Measurements from ENCODE around the gene LRRC1.

The LRRC1 gene

DNA sequence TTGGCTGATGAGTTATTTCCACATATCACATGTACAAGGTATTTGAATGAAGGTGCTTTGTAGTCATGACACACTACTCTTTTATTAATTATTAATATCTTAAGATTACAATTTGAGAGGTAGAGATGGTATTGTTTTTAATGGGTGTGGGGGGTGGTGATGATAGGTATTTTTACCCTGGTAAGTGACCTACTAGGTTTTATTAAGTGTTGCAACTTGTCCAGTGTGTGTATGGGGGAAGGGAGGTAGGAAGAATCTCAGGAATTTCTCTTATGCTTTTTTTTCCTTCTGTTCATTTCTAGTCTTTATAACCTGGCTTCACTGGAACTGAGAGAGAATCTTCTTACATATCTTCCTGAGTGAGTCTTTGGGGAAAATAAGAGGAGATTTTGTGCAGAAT, 101.4 kb downstream of the LRRC1 start:
- DNase-seq = no peak

DNA sequence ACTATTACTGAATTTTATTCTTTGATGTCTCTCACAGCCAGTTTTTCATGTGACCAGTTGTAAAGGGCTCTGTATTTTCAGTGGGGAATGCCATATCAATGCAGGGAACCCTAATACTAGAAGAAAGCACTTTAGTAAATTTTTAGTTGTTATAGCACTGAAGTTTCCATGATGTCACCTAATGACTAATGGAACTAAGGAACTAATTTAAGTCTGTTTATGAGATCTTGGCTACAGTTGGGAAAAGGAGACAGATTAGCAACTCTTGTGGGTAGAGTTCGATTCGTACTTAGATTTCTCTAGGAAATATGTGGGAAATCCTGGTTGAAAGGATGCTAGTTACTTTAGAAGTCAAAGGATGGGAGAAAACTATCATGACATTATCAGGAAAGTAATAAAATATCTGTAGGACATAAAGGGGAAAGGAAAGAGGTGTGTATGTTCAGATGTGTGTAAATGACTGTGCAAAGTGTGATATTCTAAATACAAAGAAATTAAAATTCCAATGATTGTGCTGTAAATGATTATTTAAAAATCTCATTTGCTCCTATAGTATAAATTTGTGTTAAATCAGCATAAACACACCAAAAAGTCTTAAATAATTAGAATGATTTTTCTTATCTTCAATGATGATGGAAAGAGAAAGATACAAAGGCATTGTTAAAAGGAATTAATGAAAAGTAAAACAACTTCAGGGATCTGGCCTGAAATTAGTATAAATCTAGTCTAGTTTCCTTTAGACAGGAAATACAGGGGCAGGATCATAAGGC, 103.4 kb downstream of the LRRC1 start:
- no peak for DNase-seq

DNA sequence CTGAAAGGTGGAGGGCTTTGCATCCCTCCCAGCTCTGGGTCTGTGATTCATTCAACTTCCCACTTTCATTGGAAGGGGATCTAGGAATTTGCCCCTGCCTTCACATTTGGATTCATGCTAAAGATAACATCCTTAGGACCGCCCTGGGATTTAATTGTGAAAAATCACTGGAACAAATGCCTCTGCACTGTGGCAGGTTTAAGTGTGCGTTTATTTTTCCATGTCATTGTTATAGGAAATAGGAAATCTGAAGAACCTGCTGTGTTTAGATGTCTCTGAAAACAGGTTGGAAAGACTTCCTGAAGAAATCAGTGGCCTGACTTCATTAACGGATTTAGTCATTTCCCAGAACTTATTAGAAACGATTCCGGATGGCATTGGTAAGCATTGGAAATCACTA, 104.7 kb downstream of the LRRC1 start:
- DNase-seq = no peak

DNA sequence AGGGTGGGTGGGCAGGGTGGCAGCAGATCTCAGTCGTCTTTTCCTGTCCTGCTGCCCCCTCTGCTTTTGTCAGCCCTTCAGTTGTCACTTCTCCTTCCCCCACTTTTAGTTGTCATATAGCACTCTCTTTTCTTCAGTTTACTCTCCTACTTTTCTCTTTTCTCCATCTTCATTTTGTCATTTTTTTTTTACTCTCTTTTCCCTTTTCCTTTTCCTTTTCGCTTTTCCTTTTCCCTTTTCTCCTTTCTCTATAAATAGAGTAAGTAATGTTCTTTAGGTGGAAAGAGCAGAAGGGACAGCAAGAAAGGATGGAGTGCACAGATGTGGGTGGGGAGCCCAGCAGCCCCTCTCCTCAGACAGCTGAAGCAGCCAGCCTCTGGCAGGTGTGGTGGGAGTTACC, 108.6 kb downstream of the LRRC1 start:
- DNase-seq = no peak

DNA sequence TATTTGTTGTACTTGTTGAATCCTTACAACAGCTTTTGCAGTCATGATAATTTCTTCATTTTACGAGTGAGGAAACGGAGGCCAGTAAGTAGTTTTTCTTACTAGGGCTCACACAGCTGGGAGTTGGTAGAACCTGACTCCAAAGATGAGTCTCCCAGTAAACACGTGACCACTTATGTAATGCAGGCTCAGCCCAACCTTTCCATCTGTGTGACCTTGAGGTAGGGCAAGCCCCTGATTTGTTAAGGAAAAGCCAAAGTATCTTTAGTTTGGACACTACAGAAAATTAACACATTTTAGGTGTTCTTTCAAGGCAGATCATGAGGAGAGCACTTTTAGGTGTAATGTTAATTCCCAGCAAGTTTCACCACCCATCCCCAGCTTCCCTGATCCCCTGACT, 111.3 kb downstream of the LRRC1 start:
- DNase-seq = no peak

DNA sequence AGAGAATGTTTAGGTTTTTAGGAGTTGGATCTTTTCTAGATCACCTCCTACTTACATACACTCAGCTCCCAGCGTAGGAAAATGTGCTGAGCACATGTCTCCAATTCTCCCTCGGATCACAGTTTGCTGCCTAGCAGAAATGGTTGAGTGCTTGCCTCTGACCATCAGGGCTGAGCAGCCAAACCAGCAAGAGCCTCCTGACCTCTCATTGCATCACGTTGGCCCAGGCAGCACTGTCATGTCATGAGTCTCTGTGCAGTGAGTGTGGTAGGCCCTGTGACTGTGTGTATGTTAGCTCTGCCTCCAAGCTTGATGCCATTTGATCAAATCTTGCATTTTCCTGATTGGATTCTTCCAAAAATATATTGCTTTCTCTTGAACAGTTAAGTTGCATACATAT, 112.0 kb downstream of the LRRC1 start:
- DNase-seq = no peak

DNA sequence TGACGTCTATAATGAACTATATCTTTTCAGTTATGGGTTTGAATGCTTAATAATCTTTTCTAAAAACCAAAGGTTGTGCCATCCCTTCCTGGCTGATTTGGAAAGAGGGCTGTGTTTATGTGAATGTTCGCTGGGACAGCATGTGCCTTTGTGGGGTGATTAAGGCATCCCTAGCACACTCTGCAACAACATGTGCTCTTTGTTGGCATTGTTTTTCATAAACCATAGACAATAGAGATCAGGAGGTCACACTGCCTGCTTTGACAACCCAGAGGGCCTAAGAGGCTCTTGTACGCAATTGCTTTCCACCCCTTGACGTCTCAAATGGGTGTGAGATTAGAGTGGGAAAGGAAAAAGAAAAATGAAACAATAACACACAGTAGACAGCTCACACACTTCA, 116.0 kb downstream of the LRRC1 start:
- no peak for DNase-seq

DNA sequence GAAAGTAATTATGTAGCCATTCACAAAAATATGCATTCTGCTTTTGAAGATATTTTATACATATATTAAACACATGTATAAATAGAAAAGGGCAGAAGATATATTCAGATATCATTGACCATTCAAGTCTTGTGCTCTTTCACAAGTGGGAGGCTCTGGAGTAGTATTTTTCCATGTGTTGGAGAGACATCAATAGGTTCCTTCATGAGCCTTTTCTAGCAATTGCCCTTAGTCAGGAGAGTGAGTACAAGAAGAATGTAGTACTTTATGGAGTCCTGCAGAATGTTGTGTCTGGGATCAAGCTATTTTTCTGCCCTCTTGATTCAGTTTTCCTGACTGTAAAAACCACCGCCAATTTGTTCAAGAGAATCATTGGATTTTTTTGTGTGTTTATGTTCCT, 117.9 kb downstream of the LRRC1 start:
- no peak for DNase-seq

DNA sequence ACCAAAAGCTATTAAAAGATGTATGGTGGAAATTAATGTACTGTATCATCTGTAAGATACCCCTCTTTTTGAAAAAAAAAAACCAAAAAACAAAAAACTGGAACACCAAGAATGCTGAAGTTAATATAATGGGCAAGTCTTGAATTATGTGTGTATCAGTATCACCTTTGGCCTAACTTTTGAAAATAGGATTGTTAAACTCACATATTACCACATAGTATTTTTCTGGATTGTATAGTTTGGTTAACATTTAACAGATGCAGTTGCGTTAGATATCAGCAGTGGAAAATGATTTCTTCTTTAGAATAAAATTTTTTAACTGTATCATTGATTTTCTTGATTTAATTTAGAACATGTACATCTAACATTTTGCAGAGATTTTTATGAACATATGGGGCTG, 118.5 kb downstream of the LRRC1 start:
- DNase-seq = no peak

DNA sequence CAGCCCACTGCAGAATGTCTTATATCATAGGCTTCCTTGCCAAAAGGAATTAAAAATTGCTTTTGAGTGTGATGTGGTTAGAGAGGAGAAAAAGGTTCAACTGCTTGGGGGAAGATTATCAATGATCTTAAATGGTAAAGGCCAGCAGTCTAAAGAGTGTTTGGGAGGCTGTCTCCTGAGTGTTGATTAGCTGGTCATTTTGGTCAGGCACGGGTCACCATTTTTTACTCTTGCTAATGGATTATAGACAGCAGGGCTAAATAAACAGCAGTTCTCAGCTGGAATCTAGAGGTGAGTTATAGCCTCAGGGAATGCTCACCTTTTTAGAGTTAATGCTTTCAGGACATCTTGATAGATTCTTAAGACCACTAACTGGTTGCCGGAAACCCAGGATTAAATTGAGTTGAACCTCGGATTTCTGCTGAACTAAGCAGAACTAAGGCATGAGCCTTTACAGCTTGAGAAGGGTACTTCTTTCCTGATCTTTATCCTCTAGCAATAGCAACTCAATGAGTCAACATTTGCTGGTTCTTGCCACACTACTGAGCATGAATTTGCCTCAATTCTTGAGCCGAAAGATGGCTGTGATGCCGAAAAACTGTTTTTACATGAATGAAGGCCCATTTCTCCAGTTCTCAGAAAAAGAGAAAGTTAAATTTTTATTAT, 120.4 kb downstream of the LRRC1 start:
- no peak for DNase-seq

DNA sequence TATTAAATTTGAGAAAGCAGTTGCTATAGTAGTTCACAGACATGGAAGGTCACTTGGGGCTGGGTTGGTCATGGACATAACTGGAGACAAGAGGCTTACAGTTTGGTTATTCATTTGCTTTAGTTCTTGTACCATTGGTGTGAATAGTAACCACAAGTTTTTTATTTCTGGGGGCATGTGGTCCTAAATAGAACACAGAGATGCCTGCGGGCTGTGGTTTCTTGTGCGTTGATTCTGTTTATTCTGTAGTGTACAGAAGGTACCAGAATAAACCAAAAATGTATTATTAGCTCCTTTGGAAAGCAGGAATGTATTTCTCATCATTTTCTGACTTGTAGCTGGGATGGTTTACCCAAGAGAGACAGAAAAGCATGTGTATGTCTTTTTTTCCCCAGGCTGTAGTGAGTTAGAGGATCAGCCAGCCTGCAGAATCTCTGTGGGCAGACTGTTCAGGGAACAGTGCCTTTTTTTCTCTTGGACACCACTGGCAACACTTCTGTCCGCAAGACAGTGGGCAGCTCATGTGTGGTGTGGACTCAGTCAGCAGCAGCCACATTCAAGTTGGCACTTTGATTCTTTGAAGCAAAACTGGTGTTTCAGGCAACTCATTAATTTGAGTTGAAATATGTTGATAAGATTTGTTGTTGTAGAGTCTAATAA, 122.1 kb downstream of the LRRC1 start:
- no peak for DNase-seq

DNA sequence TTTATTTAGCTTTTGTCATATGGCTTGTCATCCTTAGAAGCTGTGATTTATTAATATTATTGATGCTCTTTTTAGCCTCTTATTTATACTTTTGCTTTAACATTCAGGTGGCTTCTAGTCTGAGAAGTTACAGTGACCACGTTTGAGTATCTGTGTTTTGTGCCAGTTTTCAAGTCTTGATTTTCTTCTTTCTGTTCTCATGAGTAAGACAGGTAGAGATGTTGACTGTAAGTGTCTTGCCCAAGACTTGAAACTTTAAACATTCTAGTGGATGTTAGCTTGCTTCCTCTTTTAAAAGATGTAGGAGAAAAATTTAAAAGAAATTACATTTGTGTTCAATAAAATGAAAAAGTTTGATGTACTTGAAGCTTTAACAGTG, 122.6 kb downstream of the LRRC1 start:
- no peak for DNase-seq

DNA sequence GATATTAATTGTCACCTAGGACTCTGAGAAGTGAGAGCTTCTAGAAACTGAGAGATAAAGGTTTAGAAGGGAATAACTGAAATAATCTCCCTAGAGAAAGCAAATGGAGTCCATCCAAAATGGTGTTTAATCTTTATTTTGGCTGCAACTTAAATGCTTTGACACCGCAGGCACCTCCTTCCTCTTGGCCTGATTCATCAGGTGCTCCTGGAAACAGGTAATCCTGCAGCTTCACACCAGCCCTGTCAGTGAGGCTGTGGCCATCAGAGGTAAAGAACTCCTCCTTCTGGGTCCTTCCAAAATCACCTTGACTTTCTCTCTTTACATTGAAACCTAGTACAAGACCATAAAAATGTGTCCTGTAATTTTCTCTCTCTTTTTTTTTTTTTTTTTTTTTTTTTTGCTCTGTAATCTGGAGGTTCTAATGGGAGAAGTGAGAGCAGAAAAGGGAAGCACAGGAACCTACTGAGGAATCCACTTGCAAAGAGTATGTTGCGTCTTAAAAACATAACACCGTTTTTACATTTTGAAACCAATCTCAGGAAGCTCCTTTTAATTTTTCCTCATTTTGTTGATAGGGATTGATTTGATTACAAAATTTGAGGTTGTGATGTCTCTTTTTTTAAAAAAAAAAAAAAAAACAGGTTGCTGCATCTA, 124.2 kb downstream of the LRRC1 start:
- no peak for DNase-seq

DNA sequence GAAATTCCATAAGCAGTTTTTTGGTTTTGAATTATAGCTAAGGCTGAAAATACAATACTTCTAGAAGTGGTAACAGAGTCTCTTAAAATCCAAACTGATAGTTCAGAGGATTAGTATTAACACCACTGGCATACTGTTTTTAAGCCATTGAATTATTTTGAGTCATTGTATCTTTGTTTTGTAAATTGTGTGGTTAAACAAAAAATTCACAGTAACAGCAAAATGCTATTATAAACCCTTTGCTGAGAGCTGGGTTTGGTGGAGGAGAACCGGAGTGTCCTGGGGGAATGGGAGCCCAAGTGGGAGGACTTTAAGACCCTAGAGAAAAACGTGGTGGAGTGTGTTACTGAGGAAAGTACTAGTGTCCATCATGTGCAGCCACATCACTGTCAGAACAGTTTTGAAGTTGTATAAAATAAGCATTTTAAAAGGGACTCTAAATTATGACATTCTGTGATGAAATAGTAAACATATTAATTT, 125.1 kb downstream of the LRRC1 start:
- DNase-seq = no peak

DNA sequence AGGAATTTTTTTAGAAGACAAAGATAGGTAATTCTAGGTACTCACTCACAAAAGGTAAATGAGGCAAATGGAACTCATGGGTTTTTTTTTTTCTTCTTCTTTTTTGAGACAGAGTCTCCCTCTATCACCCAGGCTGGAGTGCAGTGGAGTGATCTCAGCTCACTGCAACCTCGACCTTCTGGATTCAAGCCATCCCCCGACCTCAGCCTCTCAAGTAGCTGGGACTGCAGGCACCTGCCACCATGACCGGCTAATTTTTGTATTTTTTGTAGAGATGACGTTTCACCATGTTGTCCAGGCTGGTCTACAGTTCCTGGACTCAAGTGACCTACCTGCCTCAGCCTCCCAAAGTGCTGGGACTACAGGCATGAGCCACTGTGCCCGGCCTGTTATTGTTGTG, 126.1 kb downstream of the LRRC1 start:
- DNase-seq = no peak

DNA sequence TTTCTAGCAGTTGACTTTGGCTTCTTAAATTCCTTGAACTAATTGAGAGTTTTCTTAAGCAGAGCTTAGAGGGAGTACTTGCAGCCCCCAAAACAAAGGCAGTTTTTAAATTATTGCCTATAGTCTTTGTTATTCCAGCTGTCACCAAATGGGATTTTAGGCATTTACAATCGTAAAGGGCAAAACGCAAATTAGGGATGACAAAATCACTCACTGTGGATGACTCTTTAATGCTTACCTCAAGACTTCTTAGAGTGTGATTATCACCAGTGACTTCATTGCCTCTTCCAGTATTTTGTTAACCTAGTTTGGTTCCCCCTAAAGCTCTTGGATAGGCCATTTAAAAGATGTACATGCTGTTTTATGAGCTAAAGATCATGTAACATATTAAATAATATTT, 126.8 kb downstream of the LRRC1 start:
- DNase-seq = no peak

DNA sequence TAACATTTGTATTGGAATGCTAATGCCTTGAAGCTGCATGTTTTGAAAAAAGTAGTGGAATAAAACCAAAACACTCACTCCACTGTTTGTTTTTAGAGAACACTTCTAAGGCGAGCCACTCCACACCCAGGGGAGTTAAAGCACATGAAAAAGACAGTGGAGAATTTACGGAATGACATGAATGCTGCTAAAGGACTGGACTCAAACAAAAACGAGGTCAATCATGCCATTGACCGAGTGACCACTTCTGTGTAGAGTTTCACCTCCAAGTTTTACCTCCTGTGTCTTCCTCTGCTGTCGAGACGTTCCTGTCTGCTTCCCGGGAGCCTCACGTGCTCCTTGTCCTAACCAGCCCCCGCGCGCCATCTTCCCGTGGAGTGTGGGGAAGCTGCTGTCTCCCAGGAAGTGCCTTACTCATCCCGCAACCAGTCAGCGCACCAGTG, 127.8 kb downstream of the LRRC1 start:
- no peak for DNase-seq

DNA sequence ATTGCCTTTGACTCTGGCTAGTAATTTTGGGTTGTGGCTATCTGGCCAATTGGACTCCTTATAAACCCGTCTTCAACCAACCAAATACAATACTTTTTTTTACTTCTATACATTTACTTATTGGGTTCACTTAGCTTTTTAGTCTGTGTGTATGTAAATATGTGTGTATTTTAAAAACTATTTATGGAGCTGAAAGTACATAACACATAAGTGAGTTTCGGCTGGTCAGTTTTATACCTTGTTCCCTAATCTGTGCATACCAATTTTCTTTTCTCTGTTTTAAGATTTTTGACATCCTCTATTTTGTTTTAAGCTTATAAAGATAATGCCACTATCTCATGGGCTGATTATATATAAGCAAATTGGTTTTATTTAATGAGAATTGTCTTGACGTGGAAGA, 129.5 kb downstream of the LRRC1 start:
- DNase-seq = no peak

DNA sequence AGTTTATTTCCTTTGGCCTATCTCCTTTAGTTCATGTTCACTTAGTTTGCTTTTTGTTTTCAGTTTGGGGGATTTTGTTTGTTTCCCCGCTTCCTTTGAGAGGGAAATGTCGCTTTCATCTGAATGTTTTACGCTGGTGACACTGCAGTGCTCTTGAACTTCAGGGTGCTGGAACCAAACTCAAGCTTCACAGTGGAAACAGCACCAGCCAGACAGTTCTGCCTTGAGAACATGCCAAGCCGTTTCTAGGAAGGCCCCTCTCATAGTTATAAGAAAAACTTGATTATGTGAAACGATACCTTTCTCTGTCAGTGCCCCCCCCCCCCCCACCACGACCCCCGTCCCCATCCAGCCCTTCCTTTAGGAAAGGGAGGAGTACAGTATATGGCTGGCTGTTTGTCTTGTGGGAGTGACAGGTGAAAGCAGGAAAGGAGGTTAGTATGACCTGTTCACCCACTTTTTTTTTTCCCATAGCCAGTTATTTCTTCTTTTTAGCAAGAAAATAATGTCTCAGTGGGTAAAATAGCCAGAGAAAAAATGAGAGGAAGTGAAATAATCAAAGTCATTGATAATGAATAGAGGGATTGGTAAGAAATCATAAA, 130.1 kb downstream of the LRRC1 start:
- DNase-seq = no peak

DNA sequence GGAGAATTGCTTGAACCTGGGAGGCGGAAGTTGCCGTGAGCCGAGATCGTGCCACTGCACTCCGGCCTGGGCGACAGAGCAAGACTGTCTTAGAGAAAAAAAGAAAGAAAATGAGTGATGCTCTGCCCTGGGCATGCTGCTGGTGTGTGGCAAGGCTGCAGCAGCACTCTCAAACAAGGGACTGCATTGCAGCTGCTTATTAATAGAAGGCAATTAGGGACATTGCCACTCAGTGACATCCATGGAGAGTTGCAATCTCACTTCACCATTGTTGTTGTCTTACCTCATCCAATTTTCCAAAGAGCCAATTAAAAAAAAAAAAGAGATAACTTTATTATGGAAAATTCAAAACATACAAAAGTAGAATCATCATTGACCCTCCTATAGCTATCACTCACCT, 131.1 kb downstream of the LRRC1 start:
- no peak for DNase-seq

DNA sequence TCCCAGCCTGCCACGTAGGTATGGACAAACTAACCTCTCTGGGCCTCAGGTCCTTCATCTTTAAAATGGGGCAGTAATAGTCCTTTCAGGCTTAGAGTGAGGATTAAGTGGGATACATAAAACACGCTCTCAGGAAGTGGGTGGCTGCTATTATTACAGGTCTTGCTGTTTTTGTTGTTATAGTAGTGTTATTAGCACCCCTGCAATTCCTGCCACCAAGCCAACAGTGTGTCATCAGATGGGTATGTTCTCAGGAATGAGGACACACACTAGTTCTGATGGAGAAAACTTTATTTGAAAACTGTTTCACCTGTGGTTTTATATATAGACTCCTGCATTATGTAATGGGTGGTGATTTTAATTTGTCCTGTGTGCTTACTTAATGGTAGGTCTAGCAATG, 131.7 kb downstream of the LRRC1 start:
- no peak for DNase-seq

DNA sequence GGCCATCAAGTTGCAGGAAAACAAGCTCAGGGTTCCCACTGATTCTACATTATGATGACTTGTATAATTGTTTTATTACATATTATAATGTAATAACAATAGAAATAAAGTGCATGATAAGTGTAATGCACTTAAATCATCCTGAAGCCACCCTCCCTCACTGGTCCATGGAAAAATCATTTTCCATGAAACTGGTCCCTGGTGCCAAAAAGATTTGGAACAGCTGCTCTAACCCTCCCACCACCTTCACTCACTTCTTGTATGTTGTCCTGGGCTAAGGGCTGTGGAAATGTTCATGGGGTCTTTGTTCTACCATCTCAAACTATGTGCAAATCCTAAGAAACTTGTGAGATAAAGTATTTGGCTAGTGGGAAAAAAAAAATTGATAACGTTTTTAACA, 133.8 kb downstream of the LRRC1 start:
- DNase-seq = no peak
